Neural progenitor cell (in vitro differentiated cells): Measurements from ENCODE around the gene PRDM15. TPM values are rescaled to one million over a fixed set of nuclear protein-coding genes. Genes with fewer than 3 reads are reported as not detected.

Experiments used
- DNase-seq: peaks from one replicate; pipeline ENCODE4 v3.0.0-alpha.2; 2016; ENCODE audit warnings: low spot score
- H2AFZ ChIP-seq: fragments of 200-600 bp; sonication (generic); replicated peaks from 2 replicates; pipeline ENCODE4 v1.6.1; 2016; ENCODE audit warnings: antibody characterized with exemption
- H3F3A ChIP-seq: fragments of 200-600 bp; sonication (generic); 2 replicates; pipeline ENCODE4 v1.6.1; 2016; ENCODE audit warnings: antibody characterized with exemption, low read depth
- H3K27ac ChIP-seq: fragments of 200-600 bp; sonication (generic); 2 replicates; pipeline ENCODE4 v1.5.1; 2016; ENCODE audit warnings: mild to moderate bottlenecking
- H3K27me3 ChIP-seq: fragments of 200-600 bp; sonication (generic); 2 replicates; pipeline ENCODE4 v1.6.1; 2016; ENCODE audit warnings: mild to moderate bottlenecking, moderate library complexity
- H3K36me3 ChIP-seq: fragments of 200-600 bp; sonication (generic); 2 replicates; pipeline ENCODE4 v1.5.1; 2016
- H3K4me1 ChIP-seq: fragments of 200-600 bp; sonication (generic); 2 replicates; pipeline ENCODE4 v1.6.1; 2016; ENCODE audit warnings: mixed run types
- H3K4me2 ChIP-seq: fragments of 200-600 bp; sonication (generic); 2 replicates; pipeline ENCODE4 v1.6.1; 2016
- H3K4me3 ChIP-seq: fragments of 200-600 bp; sonication (generic); 2 replicates; pipeline ENCODE4 v1.5.1; 2016
- H3K79me2 ChIP-seq: fragments of 200-600 bp; sonication (generic); 2 replicates; pipeline ENCODE4 v1.6.1; 2016; ENCODE audit warnings: low read depth
- H3K9ac ChIP-seq: fragments of 200-600 bp; sonication (generic); 2 replicates; pipeline ENCODE4 v1.6.1; 2016
- H3K9me3 ChIP-seq: fragments of 200-600 bp; sonication (generic); 2 replicates; pipeline ENCODE4 v1.5.1; 2016; ENCODE audit warnings: low read depth
- H4K20me1 ChIP-seq: fragments of 200-600 bp; sonication (generic); 2 replicates; pipeline ENCODE4 v1.6.1; 2016; ENCODE audit warnings: low read depth
- H3K27ac Mint-ChIP-seq: 3 replicates; pipeline ENCODE4 v1.8.0; 2021; ENCODE audit warnings: mixed read lengths
- H3K27me3 Mint-ChIP-seq: 2 replicates; pipeline ENCODE4 v1.8.0; 2022; ENCODE audit warnings: low read depth, mild to moderate bottlenecking, inconsistent platforms, moderate library complexity, mixed read lengths; ENCODE audit not compliant: insufficient read depth
- H3K36me3 Mint-ChIP-seq: 3 replicates; pipeline ENCODE4 v1.8.0; 2021; ENCODE audit warnings: mixed read lengths
- H3K4me1 Mint-ChIP-seq: 3 replicates; pipeline ENCODE4 v1.8.0; 2021; ENCODE audit warnings: mixed read lengths
- H3K4me3 Mint-ChIP-seq: 3 replicates; pipeline ENCODE4 v1.8.0; 2021; ENCODE audit warnings: mild to moderate bottlenecking, moderate library complexity, mixed read lengths
- H3K9me3 Mint-ChIP-seq: 3 replicates; pipeline ENCODE4 v1.8.0; 2020; ENCODE audit warnings: mixed read lengths
- CTCF ChIP-seq: fragments of 200-600 bp; sonication (generic); IDR thresholded peaks from 2 replicates; pipeline ENCODE4 v1.5.1; 2017; ENCODE audit warnings: antibody characterized with exemption, mild to moderate bottlenecking
- EZH2 ChIP-seq: fragments of 200-600 bp; sonication (generic); IDR thresholded peaks from 2 replicates; pipeline ENCODE4 v1.6.1; 2017; ENCODE audit warnings: antibody characterized with exemption, mild to moderate bottlenecking, moderate library complexity
- EZH2phosphoT487 ChIP-seq: fragments of 200-600 bp; sonication (generic); IDR thresholded peaks from 2 replicates; pipeline ENCODE4 v1.6.1; 2017; ENCODE audit warnings: antibody characterized with exemption
- total RNA-seq: library from RNA; depleted of rRNA; stranded (reverse); fragments of >200 nt; gene quantifications from 2 replicates; pipeline ENCODE4 v1.2.3, GENCODE V29; 2015; ENCODE audit warnings: low replicate concordance

Gene PRDM15
- total RNA-seq, 1 donor from 2014 or later = 9.0 TPM

GRCh38 chr21:41824466-41825207 lies 54.5 kb downstream of the PRDM15 start:
- H3F3A ChIP-seq = no peaks in the 10 kb centered on the region
- no peaks in the 10 kb centered on the region for H3K9me3 ChIP-seq
- TF ChIP-seq EZH2 (no peak), EZH2phosphoT487 (no peak), CTCF (no peak)
- H3K36me3 Mint-ChIP-seq = peaks cover 7% of the 10 kb centered on the region
- H3K27me3 Mint-ChIP-seq = no peaks in the 10 kb centered on the region
- no peaks in the 10 kb centered on the region for H3K79me2 ChIP-seq
- no peak for DNase-seq
- no peak overlapping the region for H3K4me3 Mint-ChIP-seq
- no peaks in the 10 kb centered on the region for H4K20me1 ChIP-seq
- no peak overlapping the region for H3K4me3 ChIP-seq
- H3K27ac ChIP-seq = no peak overlapping the region
- no peaks in the 10 kb centered on the region for H3K4me1 Mint-ChIP-seq
- H3K9ac ChIP-seq = no peak overlapping the region
- no peaks in the 10 kb centered on the region for H3K36me3 ChIP-seq
- H3K4me1 ChIP-seq = no peaks in the 10 kb centered on the region
- no peak overlapping the region for H3K27ac Mint-ChIP-seq
- no peaks in the 10 kb centered on the region for H3K27me3 ChIP-seq
- no peak overlapping the region for H3K4me2 ChIP-seq
- no peaks in the 10 kb centered on the region for H3K9me3 Mint-ChIP-seq
- H2AFZ ChIP-seq = no peak overlapping the region

- H3K27ac ChIP-seq = no peak overlapping the region
- DNase-seq = no peak
- H3K9me3 ChIP-seq = no peaks in the 10 kb centered on the region
- no peaks in the 10 kb centered on the region for H3K36me3 ChIP-seq
- H2AFZ ChIP-seq = no peak overlapping the region
- no peaks in the 10 kb centered on the region for H4K20me1 ChIP-seq
- H3K4me2 ChIP-seq = no peak overlapping the region
- Mint-ChIP-seq H3K4me3 (no peak overlapping the region), H3K4me1 (no peaks in the 10 kb centered on the region), H3K27me3 (no peaks in the 10 kb centered on the region), H3K27ac (peak overlapping the region; percentile 4), H3K9me3 (no peaks in the 10 kb centered on the region), H3K36me3 (peaks cover 7% of the 10 kb centered on the region)
- H3K4me1 ChIP-seq = no peaks in the 10 kb centered on the region
- H3K4me3 ChIP-seq = no peak overlapping the region
- H3F3A ChIP-seq = no peaks in the 10 kb centered on the region
- no peaks in the 10 kb centered on the region for H3K27me3 ChIP-seq
- TF ChIP-seq EZH2phosphoT487 (no peak), CTCF (no peak), EZH2 (no peak)
- no peak overlapping the region for H3K9ac ChIP-seq
- H3K79me2 ChIP-seq = no peaks in the 10 kb centered on the region
Observed at GRCh38 chr21:41823906-41824305, 55.2 kb downstream of the PRDM15 start.

GRCh38 chr21:41823166-41823565 lies 56.0 kb downstream of the PRDM15 start:
- H3K4me3 ChIP-seq = no peak overlapping the region
- no peak overlapping the region for H3K4me3 Mint-ChIP-seq
- TF ChIP-seq CTCF (no peak), EZH2 (no peak), EZH2phosphoT487 (no peak)
- H3K36me3 ChIP-seq = no peaks in the 10 kb centered on the region
- H3K9me3 Mint-ChIP-seq = no peaks in the 10 kb centered on the region
- no peak overlapping the region for H3K27ac Mint-ChIP-seq
- H3K4me1 ChIP-seq = no peaks in the 10 kb centered on the region
- no peaks in the 10 kb centered on the region for H3K27me3 ChIP-seq
- H3K4me2 ChIP-seq = no peak overlapping the region
- peaks cover 7% of the 10 kb centered on the region for H3K36me3 Mint-ChIP-seq
- H2AFZ ChIP-seq = no peak overlapping the region
- DNase-seq = no peak
- no peak overlapping the region for H3K9ac ChIP-seq
- no peaks in the 10 kb centered on the region for H3K79me2 ChIP-seq
- no peaks in the 10 kb centered on the region for H4K20me1 ChIP-seq
- no peaks in the 10 kb centered on the region for H3K9me3 ChIP-seq
- H3K4me1 Mint-ChIP-seq = peaks cover under 1% of the 10 kb centered on the region
- no peaks in the 10 kb centered on the region for H3K27me3 Mint-ChIP-seq
- H3F3A ChIP-seq = peaks cover 2% of the 10 kb centered on the region
- no peak overlapping the region for H3K27ac ChIP-seq
